HG03439 (cell line): ENCODE data around the gene MRPS27.

ENCODE experiments used
- ATAC-seq: cut with Tn5 transposase; IDR thresholded peaks from one replicate; pipeline ENCODE4 v1.9.1; 2021; ENCODE audit warnings: mild to moderate bottlenecking, moderate library complexity; ENCODE audit not compliant: unreplicated experiment

Gene MRPS27

GRCh38 chr5:72266862-72267261 lies 53.2 kb downstream of the MRPS27 start:
- ATAC-seq, result no peak

GRCh38 chr5:72265032-72265877 lies 54.8 kb downstream of the MRPS27 start:
- no peak for ATAC-seq

GRCh38 chr5:72256536-72256935 lies 63.5 kb downstream of the MRPS27 start:
- ATAC-seq, result no peak

GRCh38 chr5:72255670-72256069 lies 64.4 kb downstream of the MRPS27 start:
- no peak for ATAC-seq

- ATAC-seq, result no peak
Measured at GRCh38 chr5:72255237-72255636, 64.8 kb downstream of the MRPS27 start.

GRCh38 chr5:72252574-72253155 lies 67.4 kb downstream of the MRPS27 start:
- ATAC-seq, result no peak

GRCh38 chr5:72252008-72252407 lies 68.0 kb downstream of the MRPS27 start:
- no peak for ATAC-seq

GRCh38 chr5:72251386-72251785 lies 68.7 kb downstream of the MRPS27 start:
- no peak for ATAC-seq

- no peak for ATAC-seq
Measured at GRCh38 chr5:72248410-72248981, 71.5 kb downstream of the MRPS27 start.

GRCh38 chr5:72246954-72247442 lies 73.0 kb downstream of the MRPS27 start:
- ATAC-seq, result no peak

- ATAC-seq, result no peak
Measured at GRCh38 chr5:72245951-72246532, 74.0 kb downstream of the MRPS27 start.

- ATAC-seq, result no peak
Measured at GRCh38 chr5:72245546-72245945, 74.5 kb downstream of the MRPS27 start.

GRCh38 chr5:72244862-72245371 lies 75.1 kb downstream of the MRPS27 start:
- peak; percentile 63 for ATAC-seq

- no peak for ATAC-seq
Measured at GRCh38 chr5:72243706-72244105, 76.3 kb downstream of the MRPS27 start.

GRCh38 chr5:72242796-72243475 lies 77.1 kb downstream of the MRPS27 start:
- no peak for ATAC-seq

- ATAC-seq, result no peak
Measured at GRCh38 chr5:72241346-72242003, 78.6 kb downstream of the MRPS27 start.

- ATAC-seq, result no peak
Measured at GRCh38 chr5:72238712-72239445, 81.2 kb downstream of the MRPS27 start.

- no peak for ATAC-seq
Measured at GRCh38 chr5:72237879-72238278, 82.2 kb downstream of the MRPS27 start.

- no peak for ATAC-seq
Measured at GRCh38 chr5:72237415-72237814, 82.6 kb downstream of the MRPS27 start.

GRCh38 chr5:72235725-72236124 lies 84.3 kb downstream of the MRPS27 start:
- ATAC-seq, result no peak
